Neural progenitor cell (in vitro differentiated cells): ENCODE measurements around the gene RABEP2. TPM values are rescaled to one million over a fixed set of nuclear protein-coding genes. Genes with fewer than 3 reads are reported as not detected.

ENCODE experiments used
- DNase-seq: peaks from one replicate; pipeline ENCODE4 v3.0.0-alpha.2; 2016; ENCODE audit warnings: low spot score
- H2AFZ ChIP-seq: fragments of 200-600 bp; sonication (generic); replicated peaks from 2 replicates; pipeline ENCODE4 v1.6.1; 2016; ENCODE audit warnings: antibody characterized with exemption
- H3F3A ChIP-seq: fragments of 200-600 bp; sonication (generic); 2 replicates; pipeline ENCODE4 v1.6.1; 2016; ENCODE audit warnings: antibody characterized with exemption, low read depth
- H3K27ac ChIP-seq: fragments of 200-600 bp; sonication (generic); 2 replicates; pipeline ENCODE4 v1.5.1; 2016; ENCODE audit warnings: mild to moderate bottlenecking
- H3K27me3 ChIP-seq: fragments of 200-600 bp; sonication (generic); 2 replicates; pipeline ENCODE4 v1.6.1; 2016; ENCODE audit warnings: mild to moderate bottlenecking, moderate library complexity
- H3K36me3 ChIP-seq: fragments of 200-600 bp; sonication (generic); 2 replicates; pipeline ENCODE4 v1.5.1; 2016
- H3K4me1 ChIP-seq: fragments of 200-600 bp; sonication (generic); 2 replicates; pipeline ENCODE4 v1.6.1; 2016; ENCODE audit warnings: mixed run types
- H3K4me2 ChIP-seq: fragments of 200-600 bp; sonication (generic); 2 replicates; pipeline ENCODE4 v1.6.1; 2016
- H3K4me3 ChIP-seq: fragments of 200-600 bp; sonication (generic); 2 replicates; pipeline ENCODE4 v1.5.1; 2016
- H3K79me2 ChIP-seq: fragments of 200-600 bp; sonication (generic); 2 replicates; pipeline ENCODE4 v1.6.1; 2016; ENCODE audit warnings: low read depth
- H3K9ac ChIP-seq: fragments of 200-600 bp; sonication (generic); 2 replicates; pipeline ENCODE4 v1.6.1; 2016
- H3K9me3 ChIP-seq: fragments of 200-600 bp; sonication (generic); 2 replicates; pipeline ENCODE4 v1.5.1; 2016; ENCODE audit warnings: low read depth
- H4K20me1 ChIP-seq: fragments of 200-600 bp; sonication (generic); 2 replicates; pipeline ENCODE4 v1.6.1; 2016; ENCODE audit warnings: low read depth
- H3K27ac Mint-ChIP-seq: 3 replicates; pipeline ENCODE4 v1.8.0; 2021; ENCODE audit warnings: mixed read lengths
- H3K27me3 Mint-ChIP-seq: 2 replicates; pipeline ENCODE4 v1.8.0; 2022; ENCODE audit warnings: low read depth, mild to moderate bottlenecking, inconsistent platforms, moderate library complexity, mixed read lengths; ENCODE audit not compliant: insufficient read depth
- H3K36me3 Mint-ChIP-seq: 3 replicates; pipeline ENCODE4 v1.8.0; 2021; ENCODE audit warnings: mixed read lengths
- H3K4me1 Mint-ChIP-seq: 3 replicates; pipeline ENCODE4 v1.8.0; 2021; ENCODE audit warnings: mixed read lengths
- H3K4me3 Mint-ChIP-seq: 3 replicates; pipeline ENCODE4 v1.8.0; 2021; ENCODE audit warnings: mild to moderate bottlenecking, moderate library complexity, mixed read lengths
- H3K9me3 Mint-ChIP-seq: 3 replicates; pipeline ENCODE4 v1.8.0; 2020; ENCODE audit warnings: mixed read lengths
- CTCF ChIP-seq: fragments of 200-600 bp; sonication (generic); IDR thresholded peaks from 2 replicates; pipeline ENCODE4 v1.5.1; 2017; ENCODE audit warnings: antibody characterized with exemption, mild to moderate bottlenecking
- EZH2 ChIP-seq: fragments of 200-600 bp; sonication (generic); IDR thresholded peaks from 2 replicates; pipeline ENCODE4 v1.6.1; 2017; ENCODE audit warnings: antibody characterized with exemption, mild to moderate bottlenecking, moderate library complexity
- EZH2phosphoT487 ChIP-seq: fragments of 200-600 bp; sonication (generic); IDR thresholded peaks from 2 replicates; pipeline ENCODE4 v1.6.1; 2017; ENCODE audit warnings: antibody characterized with exemption
- total RNA-seq: library from RNA; depleted of rRNA; stranded (reverse); fragments of >200 nt; gene quantifications from 2 replicates; pipeline ENCODE4 v1.2.3, GENCODE V29; 2015; ENCODE audit warnings: low replicate concordance

RABEP2 gene
- total RNA-seq, 1 donor from 2014 or later: 9.1 TPM

- Histone ChIP-seq H3K4me1 (no peaks in the 10 kb centered on the region), H3K9ac (no peak overlapping the region), H3K79me2 (no peaks in the 10 kb centered on the region), H3K9me3 (no peaks in the 10 kb centered on the region), H3K27me3 (no peaks in the 10 kb centered on the region), H4K20me1 (no peaks in the 10 kb centered on the region), H3K27ac (no peak overlapping the region), H2AFZ (no peak overlapping the region), H3K4me3 (no peak overlapping the region), H3K36me3 (no peaks in the 10 kb centered on the region), H3K4me2 (no peak overlapping the region), H3F3A (no peaks in the 10 kb centered on the region)
- Mint-ChIP-seq H3K4me1 (no peaks in the 10 kb centered on the region), H3K27me3 (peaks cover 2% of the 10 kb centered on the region), H3K36me3 (no peaks in the 10 kb centered on the region), H3K4me3 (no peak overlapping the region), H3K9me3 (no peaks in the 10 kb centered on the region), H3K27ac (peak overlapping the region; percentile 11)
- no peak for TF ChIP-seq CTCF
- TF ChIP-seq EZH2: no peak
- TF ChIP-seq EZH2phosphoT487: no peak
- DNase-seq: no peak
Measured at GRCh38 chr16:28898266-28898665, 26.8 kb downstream of the RABEP2 start.

GRCh38 chr16:28897826-28898225 lies 27.2 kb downstream of the RABEP2 start:
- Histone ChIP-seq H3F3A (no peaks in the 10 kb centered on the region), H3K4me2 (no peak overlapping the region), H3K4me1 (no peaks in the 10 kb centered on the region), H3K9ac (no peak overlapping the region), H3K4me3 (no peak overlapping the region), H4K20me1 (no peaks in the 10 kb centered on the region), H3K79me2 (no peaks in the 10 kb centered on the region), H2AFZ (no peak overlapping the region), H3K27ac (no peak overlapping the region), H3K36me3 (no peaks in the 10 kb centered on the region), H3K27me3 (no peaks in the 10 kb centered on the region), H3K9me3 (no peaks in the 10 kb centered on the region)
- Mint-ChIP-seq H3K27me3 (peaks cover 2% of the 10 kb centered on the region), H3K4me1 (no peaks in the 10 kb centered on the region), H3K4me3 (no peak overlapping the region), H3K36me3 (no peaks in the 10 kb centered on the region), H3K27ac (peak overlapping the region; percentile 11), H3K9me3 (no peaks in the 10 kb centered on the region)
- TF ChIP-seq CTCF: no peak
- TF ChIP-seq EZH2: no peak
- no peak for DNase-seq

- no peak overlapping the region for H3K4me3 Mint-ChIP-seq
- TF ChIP-seq EZH2phosphoT487: no peak
- no peak for TF ChIP-seq EZH2
- no peak for TF ChIP-seq CTCF
- H3K9me3 Mint-ChIP-seq: no peaks in the 10 kb centered on the region
- Histone ChIP-seq H3K79me2 (no peaks in the 10 kb centered on the region), H4K20me1 (no peaks in the 10 kb centered on the region), H3K36me3 (no peaks in the 10 kb centered on the region), H3F3A (no peaks in the 10 kb centered on the region), H3K27me3 (no peaks in the 10 kb centered on the region), H2AFZ (no peak overlapping the region), H3K4me3 (no peak overlapping the region), H3K4me2 (no peak overlapping the region), H3K27ac (no peak overlapping the region), H3K4me1 (no peaks in the 10 kb centered on the region), H3K9ac (no peak overlapping the region), H3K9me3 (no peaks in the 10 kb centered on the region)
- H3K36me3 Mint-ChIP-seq: peaks cover 2% of the 10 kb centered on the region
- no peaks in the 10 kb centered on the region for H3K4me1 Mint-ChIP-seq
- peaks cover 2% of the 10 kb centered on the region for H3K27me3 Mint-ChIP-seq
- H3K27ac Mint-ChIP-seq: no peak overlapping the region
- DNase-seq: no peak
Measured at GRCh38 chr16:28895609-28896008, 29.4 kb downstream of the RABEP2 start.

- H3K36me3 ChIP-seq: no peaks in the 10 kb centered on the region
- DNase-seq: no peak
- H3K27ac ChIP-seq: no peak overlapping the region
- H3K4me1 ChIP-seq: no peaks in the 10 kb centered on the region
- no peaks in the 10 kb centered on the region for H3F3A ChIP-seq
- no peaks in the 10 kb centered on the region for H3K9me3 ChIP-seq
- H4K20me1 ChIP-seq: no peaks in the 10 kb centered on the region
- no peak overlapping the region for H2AFZ ChIP-seq
- H3K9me3 Mint-ChIP-seq: no peaks in the 10 kb centered on the region
- H3K4me1 Mint-ChIP-seq: no peaks in the 10 kb centered on the region
- no peak overlapping the region for H3K4me3 ChIP-seq
- H3K27ac Mint-ChIP-seq: no peak overlapping the region
- no peaks in the 10 kb centered on the region for H3K79me2 ChIP-seq
- H3K27me3 Mint-ChIP-seq: peaks cover 2% of the 10 kb centered on the region
- no peak overlapping the region for H3K9ac ChIP-seq
- no peaks in the 10 kb centered on the region for H3K27me3 ChIP-seq
- H3K4me3 Mint-ChIP-seq: no peak overlapping the region
- TF ChIP-seq CTCF (no peak), EZH2 (no peak), EZH2phosphoT487 (no peak)
- peaks cover 2% of the 10 kb centered on the region for H3K36me3 Mint-ChIP-seq
- H3K4me2 ChIP-seq: no peak overlapping the region
Measured at GRCh38 chr16:28893291-28893690, 31.7 kb downstream of the RABEP2 start.
